Stimulated activated CD8-positive, alpha-beta memory T cell treated with anti-CD3 and anti-CD28 coated beads, Interleukin-12 subunit alpha, Interleukin-12 subunit beta, amount 100 ng/mL, for 24 hours (primary cell): ENCODE measurements around the gene OAS1.

ENCODE experiments used
- DNase-seq: peaks from one replicate; pipeline ENCODE4 v3.0.0-alpha.2; 2020; ENCODE audit errors: extremely low read depth

The OAS1 gene

GRCh38 chr12:112906712-112907414 lies at the start of gene OAS1:
Gene OAS1 (plus strand): TSS chr12:112906962. CDS start chr12:112907040, 78 bp downstream.
- no peak for DNase-seq

GRCh38 chr12:112859291-112859690 lies 47.5 kb upstream of the OAS1 start:
- no peak for DNase-seq

GRCh38 chr12:112860181-112860580 lies 46.6 kb upstream of the OAS1 start:
- no peak for DNase-seq

- DNase-seq = no peak
These were observed 45.5 kb upstream of the OAS1 start for GRCh38 chr12:112861284-112861683.

- no peak for DNase-seq
These were observed 44.0 kb upstream of the OAS1 start for GRCh38 chr12:112862636-112863290.

- no peak for DNase-seq
These were observed 38.2 kb upstream of the OAS1 start for GRCh38 chr12:112868459-112869041.

- no peak for DNase-seq
These were observed 37.7 kb upstream of the OAS1 start for GRCh38 chr12:112869091-112869490.

GRCh38 chr12:112869778-112870177 lies 37.0 kb upstream of the OAS1 start:
- DNase-seq = no peak

- no peak for DNase-seq
These were observed 36.3 kb upstream of the OAS1 start for GRCh38 chr12:112870267-112870980.

GRCh38 chr12:112875608-112876007 lies 31.2 kb upstream of the OAS1 start:
- DNase-seq = no peak

- no peak for DNase-seq
These were observed 30.3 kb upstream of the OAS1 start for GRCh38 chr12:112876506-112876905.

GRCh38 chr12:112877006-112877405 lies 29.8 kb upstream of the OAS1 start:
- no peak for DNase-seq

GRCh38 chr12:112878488-112878887 lies 28.3 kb upstream of the OAS1 start:
- no peak for DNase-seq

- DNase-seq = no peak
These were observed 27.5 kb upstream of the OAS1 start for GRCh38 chr12:112879191-112879705.

- DNase-seq = no peak
These were observed 25.2 kb upstream of the OAS1 start for GRCh38 chr12:112881602-112882001.

- DNase-seq = no peak
These were observed 21.5 kb upstream of the OAS1 start for GRCh38 chr12:112885236-112885635.

- no peak for DNase-seq
These were observed 19.2 kb upstream of the OAS1 start for GRCh38 chr12:112887550-112887949.

- no peak for DNase-seq
These were observed 15.4 kb upstream of the OAS1 start for GRCh38 chr12:112891093-112892024.

- DNase-seq = no peak
These were observed 13.9 kb upstream of the OAS1 start for GRCh38 chr12:112892856-112893255.

GRCh38 chr12:112894128-112894527 lies 12.6 kb upstream of the OAS1 start:
- DNase-seq = no peak

- DNase-seq = no peak
These were observed 8.4 kb upstream of the OAS1 start for GRCh38 chr12:112898380-112898779.
